Measurements from ENCODE around the gene DROSHA. TPM values are rescaled to one million over a fixed set of nuclear protein-coding genes. Genes with fewer than 3 reads are reported as not detected.
A peak's percentile ranks its signal among the peaks of the same experiment; 100 is the strongest.

Gene DROSHA
- total and polyA plus RNA-seq, 10 of the 15 experiments (the other 5 are each of a cell fraction or from before 2014, with no cell fraction given): 27.9 to 55.0 (median 37.6) TPM

DNA sequence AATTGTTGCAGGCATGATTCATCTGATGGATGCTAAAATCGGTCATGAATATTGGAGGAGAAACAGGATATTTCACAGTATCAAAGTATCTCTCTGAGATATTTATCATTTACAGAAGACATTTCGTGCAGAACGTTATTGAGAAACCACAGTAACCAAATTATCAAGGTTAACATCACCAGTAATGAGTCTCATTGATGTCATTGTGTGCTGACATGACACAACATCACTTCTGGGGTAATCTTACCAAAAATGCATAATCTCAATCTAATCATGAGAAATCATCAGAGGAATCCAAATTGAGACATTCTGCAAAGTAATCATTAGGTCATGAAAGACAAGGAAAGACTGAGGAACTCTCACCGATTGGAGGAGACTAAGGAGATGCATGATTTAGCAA lies 42.9 kb upstream of the DROSHA start:
- in situ Hi-C loops (cut with MboI) (no loop called here), intact Hi-C loops (cut with micrococcal nuclease; ENCODE audit: unreplicated experiment) (no loop called here)
- WGBS (ENCODE audit: insufficient coverage, insufficient replicate concordance, low lambda C conversion rate, missing lambda C conversion rate): 0% methylated on average over 4 of the region's 4 CpGs
- ChIA-PET RAD21 (ENCODE audit: unreplicated experiment) (no interaction called here), SMC1A (ENCODE audit: uncharacterized antibody, unreplicated experiment) (no interaction called here), CTCF (no interaction called here), POLR2A (no interaction called here)
- no peak overlapping the region for H3K4me2 ChIP-seq (ENCODE audit: control insufficient read depth, insufficient read depth)
- H3K27me3 ChIP-seq (replicated peaks in 1 of 2; ENCODE audit: control insufficient read depth in 2 of 2, insufficient read depth in 2 of 2, low read length in 1 of 2): no peaks in the 10 kb centered on the region
- H3K4me3 ChIP-seq: no peak overlapping the region
- TF ChIP-seq SMC3 (IDR thresholded peaks at IDR 0.05; ENCODE audit: borderline replicate concordance, low read length): no peak
- TF ChIP-seq, protein P1, sequence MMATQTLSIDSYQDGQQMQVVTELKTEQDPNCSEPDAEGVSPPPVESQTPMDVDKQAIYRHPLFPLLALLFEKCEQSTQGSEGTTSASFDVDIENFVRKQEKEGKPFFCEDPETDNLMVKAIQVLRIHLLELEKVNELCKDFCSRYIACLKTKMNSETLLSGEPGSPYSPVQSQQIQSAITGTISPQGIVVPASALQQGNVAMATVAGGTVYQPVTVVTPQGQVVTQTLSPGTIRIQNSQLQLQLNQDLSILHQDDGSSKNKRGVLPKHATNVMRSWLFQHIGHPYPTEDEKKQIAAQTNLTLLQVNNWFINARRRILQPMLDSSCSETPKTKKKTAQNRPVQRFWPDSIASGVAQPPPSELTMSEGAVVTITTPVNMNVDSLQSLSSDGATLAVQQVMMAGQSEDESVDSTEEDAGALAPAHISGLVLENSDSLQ (IDR thresholded peaks at IDR 0.05): no peak
- no peak for TF ChIP-seq NFXL1 (IDR thresholded peaks at IDR 0.05; ENCODE audit: borderline replicate concordance)
- no peak for TF ChIP-seq ZNF217 (IDR thresholded peaks at IDR 0.05)
- no peak for FAIRE-seq
- no peaks in the 10 kb centered on the region for H3K79me2 ChIP-seq (ENCODE audit: control insufficient read depth, insufficient read depth, low read length)
- no peak for DNase-seq (ENCODE audit: low read depth, low spot score)
- no peak overlapping the region for H2AFZ ChIP-seq (ENCODE audit: control insufficient read depth, low read depth, low read length)
- no peak overlapping the region for H3K9ac ChIP-seq (ENCODE audit: control insufficient read depth, insufficient read depth, low read length)
- H3K36me3 ChIP-seq (ENCODE audit: control insufficient read depth in 2 of 2, insufficient read depth in 2 of 2, low read length in 1 of 2): no peaks in the 10 kb centered on the region
- H4K20me1 ChIP-seq (ENCODE audit: control insufficient read depth, insufficient read depth): no peaks in the 10 kb centered on the region
- H3K4me1 ChIP-seq (ENCODE audit: control insufficient read depth, insufficient read depth, low read length): no peaks in the 10 kb centered on the region
- no TSS peak for BruUV-seq (replicated peaks)
- H3K27ac ChIP-seq (ENCODE audit: control insufficient read depth, insufficient read depth): no peak overlapping the region
- no peak for ATAC-seq
- H3K9me3 ChIP-seq (replicated peaks; ENCODE audit: control insufficient read depth, insufficient read depth, low read length): no peaks in the 10 kb centered on the region

DNA sequence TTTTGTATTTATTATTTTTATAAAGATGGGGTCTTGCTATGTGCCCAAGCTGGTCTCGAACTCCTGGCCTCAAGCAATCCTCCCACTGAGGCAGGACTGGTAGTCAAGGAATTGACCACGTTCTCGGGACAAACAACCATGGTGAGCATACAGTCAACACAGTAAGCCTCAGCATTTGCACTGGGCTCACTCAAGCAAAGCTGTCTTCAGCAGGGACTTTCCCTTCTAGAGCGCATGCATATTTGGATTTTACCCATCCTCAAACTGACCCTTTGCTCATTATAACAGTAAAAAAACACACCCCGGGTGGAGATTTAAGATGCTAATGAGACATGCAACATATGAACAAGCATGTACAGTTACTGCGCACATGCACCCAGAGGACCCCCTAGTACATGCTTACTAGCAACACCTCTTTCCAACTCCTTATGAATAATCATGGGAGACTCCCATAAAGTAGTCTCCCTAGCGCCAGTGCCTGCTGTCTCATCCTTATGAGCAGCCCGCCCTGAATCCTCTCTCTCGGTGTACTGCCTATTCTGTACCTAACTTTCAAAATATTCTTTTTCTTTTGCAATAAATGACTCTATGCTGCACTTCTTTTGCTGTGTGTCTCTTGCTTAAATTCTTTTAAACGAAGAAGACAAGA lies 41.7 kb upstream of the DROSHA start:
- Histone ChIP-seq H4K20me1 (ENCODE audit: control insufficient read depth, insufficient read depth) (no peaks in the 10 kb centered on the region), H3K79me2 (ENCODE audit: control insufficient read depth, insufficient read depth, low read length) (no peaks in the 10 kb centered on the region), H3K27me3 (replicated peaks in 1 of 2; ENCODE audit: control insufficient read depth in 2 of 2, insufficient read depth in 2 of 2, low read length in 1 of 2) (no peaks in the 10 kb centered on the region), H2AFZ (ENCODE audit: control insufficient read depth, low read depth, low read length) (no peak overlapping the region), H3K4me2 (ENCODE audit: control insufficient read depth, insufficient read depth) (no peak overlapping the region), H3K4me3 (no peak overlapping the region), H3K4me1 (ENCODE audit: control insufficient read depth, insufficient read depth, low read length) (no peaks in the 10 kb centered on the region), H3K36me3 (ENCODE audit: control insufficient read depth in 2 of 2, insufficient read depth in 2 of 2, low read length in 1 of 2) (no peaks in the 10 kb centered on the region), H3K9me3 (replicated peaks; ENCODE audit: control insufficient read depth, insufficient read depth, low read length) (no peaks in the 10 kb centered on the region), H3K9ac (ENCODE audit: control insufficient read depth, insufficient read depth, low read length) (no peak overlapping the region), H3K27ac (ENCODE audit: control insufficient read depth, insufficient read depth) (no peak overlapping the region)
- no TSS peak for BruUV-seq (replicated peaks)
- peak; percentile 35 for FAIRE-seq
- CTCF ChIA-PET: interaction anchor here (0.8 kb wide), 1 partner anchor 520 kb away, joined by 4 read pairs; no protein-coding TSS in a partner anchor
- RAD21 ChIA-PET (ENCODE audit: unreplicated experiment): no interaction called here
- WGBS (ENCODE audit: insufficient coverage, insufficient replicate concordance, low lambda C conversion rate, missing lambda C conversion rate): 3% methylated on average over 10 of the region's 10 CpGs
- peak; percentile 15 for DNase-seq (ENCODE audit: low read depth, low spot score)
- TF ChIP-seq PAX5 (IDR thresholded peaks at IDR 0.05; ENCODE audit: borderline replicate concordance, low read depth, low read length) (peak; percentile 60; the same call in 1 of the 2 replicates), POU2F2 (IDR thresholded peaks at IDR 0.05; ENCODE audit: borderline replicate concordance, low read depth, low read length) (peak; percentile 97; the same call in 2 of the 3 replicates), ZZZ3 (IDR thresholded peaks at IDR 0.05; ENCODE audit: control insufficient read depth, insufficient read length, low read depth) (no peak)
- in situ Hi-C loops (cut with MboI) (no loop called here), intact Hi-C loops (cut with micrococcal nuclease; ENCODE audit: unreplicated experiment) (no loop called here)
- POLR2A ChIA-PET: no interaction called here
- peak; percentile 96 for ATAC-seq
- SMC1A ChIA-PET (ENCODE audit: uncharacterized antibody, unreplicated experiment): interaction anchor here (1.5 kb wide), 1 partner anchor 65 kb away, joined by 3 read pairs; no protein-coding TSS in a partner anchor
